Measurements from ENCODE around the gene PSMB2.

The PSMB2 gene

DNA sequence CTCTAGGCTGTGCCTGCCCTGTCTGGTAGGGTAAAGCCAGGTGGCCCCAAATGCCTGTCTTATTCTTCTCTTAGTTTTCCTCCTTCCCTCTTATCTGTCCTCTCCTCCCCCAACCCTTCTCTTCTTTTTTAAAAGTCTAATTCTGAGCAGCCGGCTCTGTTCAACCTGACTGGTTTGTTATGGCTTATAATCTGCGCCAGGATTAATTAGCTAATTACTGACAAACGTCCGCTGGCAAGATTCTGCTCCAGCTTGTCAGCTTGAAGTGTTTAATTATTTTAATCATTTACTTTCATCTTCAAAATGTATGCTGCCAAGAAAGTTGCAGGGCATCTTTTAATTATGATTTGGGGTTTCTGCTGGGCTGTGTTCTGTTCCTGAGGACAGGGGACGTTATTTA is 27.2 kb upstream of the PSMB2 start:
- Histone ChIP-seq H3K27ac (ENCODE audit: extremely low read depth, low read depth, low read length) (no peak overlapping the region), H3K4me3 (ENCODE audit: low read depth, low read length) (no peak overlapping the region), H3K36me3 (ENCODE audit: control insufficient read depth in 2 of 2, insufficient read depth in 1 of 2, low read length in 2 of 2) (no peaks in the 10 kb centered on the region), H3K9me3 (ENCODE audit: control insufficient read depth, insufficient read depth, low read depth, low read length) (no peaks in the 10 kb centered on the region), H3K4me1 (ENCODE audit: control insufficient read depth, insufficient read depth, low read length) (no peaks in the 10 kb centered on the region)
- no peak for TF ChIP-seq ZNF626 (tag by site-specific recombination; IDR thresholded peaks at IDR 0.05)
- TF ChIP-seq ZNF214 (tag by site-specific recombination; IDR thresholded peaks at IDR 0.05; ENCODE audit: borderline replicate concordance), result no peak
- no peak for TF ChIP-seq ZNF19 (tag by site-specific recombination; IDR thresholded peaks at IDR 0.05; ENCODE audit: low read depth)
- no peak for TF ChIP-seq ZBTB48 (tag by site-specific recombination; IDR thresholded peaks at IDR 0.05)
- no peak for TF ChIP-seq ZNF16 (tag by site-specific recombination; IDR thresholded peaks at IDR 0.05; ENCODE audit: low read depth)
- no peak for TF ChIP-seq SCRT2 (tag by site-specific recombination; IDR thresholded peaks at IDR 0.05)
- no peak for TF ChIP-seq GFI1B (tag by site-specific recombination; IDR thresholded peaks at IDR 0.05)
- no peak for TF ChIP-seq ZBTB6 (tag by site-specific recombination; IDR thresholded peaks at IDR 0.05)
- TF ChIP-seq ZSCAN30 (tag by site-specific recombination; IDR thresholded peaks at IDR 0.05), result no peak
- no peak for TF ChIP-seq ZNF664 (tag by site-specific recombination; IDR thresholded peaks at IDR 0.05)
- no peak for TF ChIP-seq ZNF513 (tag by site-specific recombination; IDR thresholded peaks at IDR 0.05)
- no peak for TF ChIP-seq ZNF670 (tag by site-specific recombination; IDR thresholded peaks at IDR 0.05; ENCODE audit: low read depth)
- ChIA-PET CTCF (no interaction called here), POLR2A (no interaction called here)

GRCh38 chr1:35666916-35667315 is 25.6 kb upstream of the PSMB2 start:
- TF ChIP-seq ZBTB48 (tag by site-specific recombination; IDR thresholded peaks at IDR 0.05) (no peak), ZNF501 (tag by site-specific recombination; IDR thresholded peaks at IDR 0.05) (no peak)
- Histone ChIP-seq H3K36me3 (ENCODE audit: control insufficient read depth in 2 of 2, insufficient read depth in 1 of 2, low read length in 2 of 2) (no peaks in the 10 kb centered on the region), H3K4me1 (ENCODE audit: control insufficient read depth, insufficient read depth, low read length) (no peaks in the 10 kb centered on the region), H3K4me3 (ENCODE audit: low read depth, low read length) (no peak overlapping the region), H3K27ac (ENCODE audit: extremely low read depth, low read depth, low read length) (no peak overlapping the region), H3K9me3 (ENCODE audit: control insufficient read depth, insufficient read depth, low read depth, low read length) (no peaks in the 10 kb centered on the region)
- POLR2A ChIA-PET, result interaction anchor here (0.6 kb wide), 1 partner anchor 68 kb away, joined by 4 read pairs; no protein-coding TSS in a partner anchor
- CTCF ChIA-PET, result interaction anchor here (0.9 to 1.0 kb wide), 2 partner anchors 9 to 60 kb away, joined by 3 to 5 read pairs; no protein-coding TSS in a partner anchor

DNA sequence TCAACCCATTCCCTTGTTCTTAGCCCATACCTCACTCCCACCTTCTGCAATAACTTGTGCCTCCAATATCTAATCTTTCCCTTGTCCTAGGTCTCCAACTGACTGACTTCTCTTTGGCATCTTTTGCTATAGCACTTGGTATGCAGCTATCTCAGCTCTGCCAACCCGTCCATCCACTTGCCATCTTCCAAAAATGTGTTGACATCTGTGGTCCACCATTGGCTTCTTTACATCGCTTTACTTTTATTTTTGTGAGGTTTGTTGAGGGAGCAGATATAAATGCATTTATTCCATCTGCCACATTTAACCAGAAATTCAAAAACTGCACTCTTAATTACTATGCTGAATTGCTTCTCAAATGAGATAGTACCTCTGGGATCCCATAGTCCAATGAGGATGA is 24.9 kb upstream of the PSMB2 start:
- POLR2A ChIA-PET, result interaction anchor here (0.5 kb wide), 1 partner anchor 526 kb away, joined by 3 read pairs; no protein-coding TSS in a partner anchor
- no peak for TF ChIP-seq ZSCAN4 (tag by site-specific recombination; IDR thresholded peaks at IDR 0.05)
- TF ChIP-seq REPIN1 (tag by site-specific recombination; IDR thresholded peaks at IDR 0.05; ENCODE audit: low read depth), result no peak
- no peak for TF ChIP-seq ZNF776 (tag by site-specific recombination; IDR thresholded peaks at IDR 0.05; ENCODE audit: borderline replicate concordance)
- TF ChIP-seq ZNF501 (tag by site-specific recombination; IDR thresholded peaks at IDR 0.05), result no peak
- TF ChIP-seq ZNF514 (tag by site-specific recombination; IDR thresholded peaks at IDR 0.05), result no peak
- TF ChIP-seq ZNF792 (tag by site-specific recombination; IDR thresholded peaks at IDR 0.05), result no peak
- no peak for TF ChIP-seq ZNF302 (tag by site-specific recombination; IDR thresholded peaks at IDR 0.05; ENCODE audit: low read depth)
- no peak for TF ChIP-seq KLF10 (tag by site-specific recombination; IDR thresholded peaks at IDR 0.05)
- TF ChIP-seq, protein P1, sequence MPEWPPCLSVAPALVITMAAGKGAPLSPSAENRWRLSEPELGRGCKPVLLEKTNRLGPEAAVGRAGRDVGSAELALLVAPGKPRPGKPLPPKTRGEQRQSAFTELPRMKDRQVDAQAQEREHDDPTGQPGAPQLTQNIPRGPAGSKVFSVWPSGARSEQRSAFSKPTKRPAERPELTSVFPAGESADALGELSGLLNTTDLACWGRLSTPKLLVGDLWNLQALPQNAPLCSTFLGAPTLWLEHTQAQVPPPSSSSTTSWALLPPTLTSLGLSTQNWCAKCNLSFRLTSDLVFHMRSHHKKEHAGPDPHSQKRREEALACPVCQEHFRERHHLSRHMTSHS (tag by site-specific recombination; IDR thresholded peaks at IDR 0.05), result no peak
- no peak for TF ChIP-seq ZNF274 (IDR thresholded peaks at IDR 0.05; ENCODE audit: low read length)
- no peak for TF ChIP-seq ZNF274 (tag by site-specific recombination; IDR thresholded peaks at IDR 0.05; ENCODE audit: borderline replicate concordance)
- TF ChIP-seq ZNF707 (tag by site-specific recombination; IDR thresholded peaks at IDR 0.05), result no peak
- no peak for TF ChIP-seq ZNF184 (tag by site-specific recombination; IDR thresholded peaks at IDR 0.05)
- no peak for TF ChIP-seq SP7 (tag by site-specific recombination; IDR thresholded peaks at IDR 0.05)
- TF ChIP-seq ZNF366 (tag by site-specific recombination; conservative IDR thresholded peaks at IDR 0.05), result no peak
- TF ChIP-seq SP2 (tag by site-specific recombination; IDR thresholded peaks at IDR 0.05), result no peak
- Histone ChIP-seq H3K36me3 (ENCODE audit: control insufficient read depth in 2 of 2, insufficient read depth in 1 of 2, low read length in 2 of 2) (no peaks in the 10 kb centered on the region), H3K4me1 (ENCODE audit: control insufficient read depth, insufficient read depth, low read length) (no peaks in the 10 kb centered on the region), H3K9me3 (ENCODE audit: control insufficient read depth, insufficient read depth, low read depth, low read length) (no peaks in the 10 kb centered on the region), H3K4me3 (ENCODE audit: low read depth, low read length) (no peak overlapping the region), H3K27ac (ENCODE audit: extremely low read depth, low read depth, low read length) (no peak overlapping the region)
- CTCF ChIA-PET, result interaction anchor here (0.9 to 1.0 kb wide), 2 partner anchors 9 to 60 kb away, joined by 3 to 5 read pairs; no protein-coding TSS in a partner anchor

Measured in HEK293 (cell line).